ENCODE measurements around the gene SNTG2.

The SNTG2 gene

DNA sequence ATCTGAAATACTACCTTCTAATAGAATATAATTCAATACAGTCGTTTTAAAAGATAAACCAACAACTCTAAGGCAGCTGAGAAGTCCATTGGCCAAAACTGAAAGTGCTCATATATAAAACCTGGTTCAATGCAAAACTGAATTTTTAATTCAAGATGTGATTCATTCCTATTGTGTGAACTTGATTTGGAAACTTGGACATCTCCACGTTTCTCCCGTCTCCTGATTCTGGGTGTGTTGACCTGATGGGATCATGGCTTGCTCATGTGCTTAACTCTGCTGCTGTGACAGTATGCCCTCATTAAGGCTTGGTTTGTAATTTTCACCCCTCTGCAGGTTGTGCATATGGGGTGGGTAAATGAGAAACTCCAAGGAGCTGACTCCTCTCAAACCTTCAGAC is 296.3 kb downstream of the SNTG2 start:
- DNase-seq (ENCODE audit: low read depth) = no peak
- no peak overlapping the region for H3K4me3 ChIP-seq (ENCODE audit: low read depth, low read length)
- TF ChIP-seq CTCF (IDR thresholded peaks at IDR 0.05; ENCODE audit: insufficient read depth, low read depth, low read length, missing control alignments) = no peak

DNA sequence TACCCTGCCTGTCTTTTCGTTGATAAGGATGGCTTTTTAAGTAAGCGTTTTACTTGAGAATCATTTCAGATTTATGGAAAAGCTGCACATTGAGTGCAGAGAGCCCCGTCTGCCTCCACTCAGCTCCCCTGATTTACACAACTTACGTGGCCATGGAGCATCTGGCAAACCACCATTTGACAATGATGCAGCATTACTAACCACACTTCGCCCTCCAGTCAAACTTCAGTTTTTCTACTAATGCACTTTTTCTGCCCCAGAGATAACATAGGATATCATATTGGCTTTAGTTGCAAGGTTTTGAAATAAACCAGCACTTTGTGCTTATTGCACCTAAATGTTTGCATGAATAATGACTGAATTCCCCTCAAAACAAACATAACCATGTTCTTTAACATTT is 297.5 kb downstream of the SNTG2 start:
- H3K4me3 ChIP-seq (ENCODE audit: low read depth, low read length) = no peak overlapping the region
- TF ChIP-seq CTCF (IDR thresholded peaks at IDR 0.05; ENCODE audit: insufficient read depth, low read depth, low read length, missing control alignments) = no peak
- no peak for DNase-seq (ENCODE audit: low read depth)

DNA sequence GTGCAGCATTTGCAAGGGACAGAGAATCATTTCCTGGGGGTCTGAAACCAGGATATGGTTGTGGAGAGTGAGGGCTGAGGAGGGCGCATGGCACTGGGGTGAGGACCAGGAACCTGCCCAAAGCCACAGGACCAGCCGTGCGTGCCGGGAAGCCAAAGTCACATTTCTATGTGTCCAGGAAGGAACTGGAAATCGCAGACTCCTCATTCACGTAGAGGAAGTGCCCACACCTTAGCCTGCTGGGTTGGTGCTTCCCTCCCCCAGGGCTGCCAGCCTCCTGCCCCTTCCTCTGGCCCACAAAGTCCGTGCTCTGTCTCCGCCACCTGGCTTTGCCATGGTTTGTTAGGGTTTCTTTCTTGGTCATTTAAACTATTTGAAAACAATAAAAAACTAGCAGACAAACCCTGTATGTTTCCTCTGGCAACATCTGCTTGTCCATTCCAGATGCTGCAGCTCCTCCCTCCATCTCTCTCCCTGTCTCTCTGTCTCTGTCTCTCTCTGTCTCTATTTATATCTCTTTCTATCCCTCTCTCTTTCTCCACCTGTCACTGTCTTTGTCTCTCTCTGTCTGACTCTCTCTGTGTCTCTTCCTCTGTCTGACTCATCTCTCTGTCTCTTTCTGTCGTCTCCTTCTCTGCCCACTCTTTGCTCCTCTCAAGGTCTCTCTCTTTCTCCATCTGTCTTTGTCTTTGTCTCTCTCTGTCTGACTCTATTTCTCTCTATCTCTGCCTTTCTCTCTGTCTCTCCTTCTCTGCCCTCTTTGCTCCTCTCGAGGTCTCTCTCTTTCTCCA is 299.4 kb downstream of the SNTG2 start:
- DNase-seq (ENCODE audit: low read depth) = no peak
- H3K4me3 ChIP-seq (ENCODE audit: low read depth, low read length) = no peak overlapping the region
- TF ChIP-seq CTCF (IDR thresholded peaks at IDR 0.05; ENCODE audit: insufficient read depth, low read depth, low read length, missing control alignments) = no peak

DNA sequence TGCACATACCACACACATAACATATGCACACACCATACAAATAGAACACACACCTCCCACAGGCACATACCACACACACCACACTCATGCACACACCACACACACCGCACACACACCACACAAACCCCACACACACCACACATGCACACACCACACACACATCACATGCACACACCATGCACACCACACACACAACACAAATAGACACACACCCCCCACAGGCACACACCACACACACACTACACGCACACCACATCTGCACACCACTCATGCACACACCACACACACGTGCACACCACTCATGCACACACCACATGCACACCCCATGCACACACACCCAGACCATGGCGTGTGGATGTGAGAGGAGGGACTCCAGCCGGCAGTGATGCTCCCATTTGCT is 300.9 kb downstream of the SNTG2 start:
- no peak for DNase-seq (ENCODE audit: low read depth)
- no peak for TF ChIP-seq CTCF (IDR thresholded peaks at IDR 0.05; ENCODE audit: insufficient read depth, low read depth, low read length, missing control alignments)
- H3K4me3 ChIP-seq (ENCODE audit: low read depth, low read length) = no peak overlapping the region

GRCh38 chr2:1253629-1254028 is 303.0 kb downstream of the SNTG2 start:
- H3K4me3 ChIP-seq (ENCODE audit: low read depth, low read length) = no peak overlapping the region
- TF ChIP-seq CTCF (IDR thresholded peaks at IDR 0.05; ENCODE audit: insufficient read depth, low read depth, low read length, missing control alignments) = no peak
- no peak for DNase-seq (ENCODE audit: low read depth)

DNA sequence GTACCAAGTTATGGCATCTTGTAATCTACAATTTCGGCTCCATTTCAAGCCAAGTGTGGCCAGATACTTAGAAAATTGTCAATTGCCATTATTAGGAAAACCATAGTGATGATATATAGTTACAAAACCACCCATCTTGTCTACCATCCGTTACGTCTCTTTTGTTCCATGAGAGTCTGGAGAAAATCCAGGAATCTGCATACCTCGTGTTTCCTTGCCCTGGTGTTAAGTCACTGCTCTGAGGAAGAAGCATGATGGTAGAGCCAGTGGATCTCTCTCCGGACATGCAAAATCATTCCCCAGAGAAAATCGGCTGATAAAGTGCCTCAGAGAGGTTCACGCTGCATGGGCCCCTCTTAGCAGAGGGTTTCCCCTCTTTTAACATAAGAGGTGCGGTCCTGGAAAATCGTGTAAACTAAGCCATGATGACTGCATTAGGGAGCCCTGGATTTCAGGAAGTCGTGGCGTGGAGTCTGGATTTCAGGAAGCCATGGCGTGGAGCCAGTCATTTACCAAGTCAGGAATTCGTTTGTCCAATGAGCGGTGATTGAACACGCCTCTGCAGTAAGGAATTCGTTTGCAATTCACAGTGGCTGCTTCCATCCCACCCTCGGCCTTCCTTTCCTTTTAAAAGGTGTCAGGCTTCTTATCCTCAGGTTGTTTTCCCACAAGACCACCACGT is 304.2 kb downstream of the SNTG2 start:
- TF ChIP-seq CTCF (IDR thresholded peaks at IDR 0.05; ENCODE audit: insufficient read depth, low read depth, low read length, missing control alignments) = no peak
- no peak overlapping the region for H3K4me3 ChIP-seq (ENCODE audit: low read depth, low read length)
- no peak for DNase-seq (ENCODE audit: low read depth)

Data from GM12865 (cell line).